Thyroid gland (tissue), 4 donors: ENCODE measurements around the gene RAP2C.

Experiments
- CTCF ChIP-seq, 6 experiments: fragments of 200-600 bp in 3 of 6; fragments of 450-650 bp in 3 of 6; sonication (generic) in 3 of 6; IDR thresholded peaks; one replicate each; pipeline ENCODE4 v1.5.1; 2016 to 2019; ENCODE audit warnings: antibody characterized with exemption in 6 of 6, mild to moderate bottlenecking in 2 of 6, inconsistent platforms in 1 of 6, moderate library complexity in 1 of 6
- POLR2A ChIP-seq, 2 donors: fragments of 450-650 bp; IDR thresholded peaks; one replicate each; pipeline ENCODE4 v1.6.1; 2017; ENCODE audit warnings: antibody characterized with exemption in 2 of 2, mild to moderate bottlenecking in 2 of 2, moderate library complexity in 1 of 2

- TF ChIP-seq POLR2A (IDR thresholded peaks at IDR 0.05), result no peak
- TF ChIP-seq CTCF (IDR thresholded peaks at IDR 0.05), result no peak
Observed at GRCh38 chrX:132191938-132192337, 27.3 kb downstream of the RAP2C start.
